ENCODE results near the gene PTPRG.
"Not testable (repeated sequence)": the region's sequence is repeated elsewhere in the genome, so short reads cannot be mapped to it uniquely, and the experiment has no call there.

Gene PTPRG

GRCh38 chr3:62038798-62039197, 477.4 kb downstream of the PTPRG start:
- DNase-seq: not testable (repeated sequence)

GRCh38 chr3:62039586-62039985, 478.2 kb downstream of the PTPRG start:
- DNase-seq: no peak

- no peak for DNase-seq
Measured at GRCh38 chr3:62041681-62042080, 480.3 kb downstream of the PTPRG start.

GRCh38 chr3:62044874-62045411, 483.6 kb downstream of the PTPRG start:
- no peak for DNase-seq

GRCh38 chr3:62046326-62046725, 485.0 kb downstream of the PTPRG start:
- no peak for DNase-seq

GRCh38 chr3:62048577-62048976, 487.2 kb downstream of the PTPRG start:
- DNase-seq: no peak

- no peak for DNase-seq
Measured at GRCh38 chr3:62049033-62049432, 487.7 kb downstream of the PTPRG start.

- no peak for DNase-seq
Measured at GRCh38 chr3:62051506-62051905, 490.1 kb downstream of the PTPRG start.

- no peak for DNase-seq
Measured at GRCh38 chr3:62052331-62052730, 491.0 kb downstream of the PTPRG start.

- DNase-seq: no peak
Measured at GRCh38 chr3:62056658-62057057, 495.3 kb downstream of the PTPRG start.

- DNase-seq: no peak
Measured at GRCh38 chr3:62057339-62058047, 496.1 kb downstream of the PTPRG start.

GRCh38 chr3:62065985-62066693, 504.8 kb downstream of the PTPRG start:
- DNase-seq: no peak

GRCh38 chr3:62068337-62068736, 507.0 kb downstream of the PTPRG start:
- DNase-seq: no peak

GRCh38 chr3:62070891-62071290, 509.5 kb downstream of the PTPRG start:
- no peak for DNase-seq

- no peak for DNase-seq
Measured at GRCh38 chr3:62073038-62073437, 511.7 kb downstream of the PTPRG start.

- DNase-seq: no peak
Measured at GRCh38 chr3:62084558-62084957, 523.2 kb downstream of the PTPRG start.

GRCh38 chr3:62088472-62089104, 527.2 kb downstream of the PTPRG start:
- DNase-seq: no peak

- no peak for DNase-seq
Measured at GRCh38 chr3:62090066-62090465, 528.7 kb downstream of the PTPRG start.

GRCh38 chr3:62090519-62090918, 529.1 kb downstream of the PTPRG start:
- no peak for DNase-seq

GRCh38 chr3:62093025-62093424, 531.7 kb downstream of the PTPRG start:
- no peak for DNase-seq

GRCh38 chr3:62094461-62094860, 533.1 kb downstream of the PTPRG start:
- no peak for DNase-seq

GRCh38 chr3:62095080-62095479, 533.7 kb downstream of the PTPRG start:
- DNase-seq: no peak

GRCh38 chr3:62095756-62096155, 534.4 kb downstream of the PTPRG start:
- DNase-seq: no peak

- DNase-seq: no peak
Measured at GRCh38 chr3:62096521-62096920, 535.1 kb downstream of the PTPRG start.

Measured in CD4-positive, alpha-beta T cell treated with Interleukin-17A for 4 hours (primary cell).